ENCODE measurements around the gene TSHZ2.

DNA sequence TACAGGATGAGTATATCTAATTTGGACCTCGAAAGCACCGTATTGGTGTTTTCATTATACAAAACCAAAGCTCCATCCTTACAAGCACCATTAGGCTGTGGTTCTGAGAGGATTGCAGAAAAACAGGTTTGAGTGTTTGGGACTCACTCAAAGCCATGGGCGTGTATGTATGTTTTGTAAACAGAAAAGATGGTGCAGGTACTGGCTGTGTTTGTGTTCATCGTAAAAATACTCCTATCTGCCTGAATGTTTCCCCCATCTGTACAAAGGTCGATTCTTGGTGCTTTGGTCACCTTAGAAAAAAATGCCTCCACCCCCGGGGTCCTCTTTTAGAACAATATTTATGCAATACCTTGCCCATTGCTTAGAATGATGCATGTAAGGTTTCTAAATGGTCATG is 286.6 kb downstream of the TSHZ2 start:
- TF ChIP-seq CTCF (IDR thresholded peaks at IDR 0.05) (no peak), SP1 (CRISPR knock-in tag; conservative IDR thresholded peaks at IDR 0.05) (no peak), JUN (CRISPR knock-in tag; IDR thresholded peaks at IDR 0.05) (no peak)

All from WTC11 (cell line).